RWPE1 (cell line): Measurements from ENCODE around the gene ZCWPW2.

ENCODE experiments used
- CTCF ChIA-PET: fragments of 350-600 bp; sonication (Branson Sonifier 250); formaldehyde crosslinking; extraction: SDS; loops from one replicate; lab custom pipeline; 2021; lab: Yijun Ruan, JAX
- POLR2A ChIA-PET: fragments of 400-600 bp; formaldehyde crosslinking; extraction: SDS; loops from one replicate; lab custom pipeline; 2020; ENCODE audit warnings: antibody characterized with exemption; ENCODE audit not compliant: low non-redundant PET; lab: Yijun Ruan, JAX
- DNase-seq: peaks from one replicate; pipeline ENCODE4 v3.0.0; 2012; ENCODE audit warnings: low spot score
- H3K27ac ChIP-seq: fragments of 450-650 bp; 2 replicates; pipeline ENCODE4 v1.5.1; 2017
- CTCF ChIP-seq: fragments of 450-650 bp; conservative IDR thresholded peaks from 2 replicates; pipeline ENCODE4 v1.5.1; 2017; ENCODE audit warnings: low read depth, mild to moderate bottlenecking

The ZCWPW2 gene

GRCh38 chr3:28485164-28485563 is 136.6 kb downstream of the ZCWPW2 start:
- DNase-seq, result no peak
- POLR2A ChIA-PET, result no interaction called here
- H3K27ac ChIP-seq, result no peak overlapping the region
- TF ChIP-seq CTCF, result no peak
- CTCF ChIA-PET, result no interaction called here

- DNase-seq, result no peak
- no peak for TF ChIP-seq CTCF
- ChIA-PET POLR2A (no interaction called here), CTCF (no interaction called here)
- H3K27ac ChIP-seq, result no peak overlapping the region
Observed at GRCh38 chr3:28495301-28495700, 146.8 kb downstream of the ZCWPW2 start.

DNA sequence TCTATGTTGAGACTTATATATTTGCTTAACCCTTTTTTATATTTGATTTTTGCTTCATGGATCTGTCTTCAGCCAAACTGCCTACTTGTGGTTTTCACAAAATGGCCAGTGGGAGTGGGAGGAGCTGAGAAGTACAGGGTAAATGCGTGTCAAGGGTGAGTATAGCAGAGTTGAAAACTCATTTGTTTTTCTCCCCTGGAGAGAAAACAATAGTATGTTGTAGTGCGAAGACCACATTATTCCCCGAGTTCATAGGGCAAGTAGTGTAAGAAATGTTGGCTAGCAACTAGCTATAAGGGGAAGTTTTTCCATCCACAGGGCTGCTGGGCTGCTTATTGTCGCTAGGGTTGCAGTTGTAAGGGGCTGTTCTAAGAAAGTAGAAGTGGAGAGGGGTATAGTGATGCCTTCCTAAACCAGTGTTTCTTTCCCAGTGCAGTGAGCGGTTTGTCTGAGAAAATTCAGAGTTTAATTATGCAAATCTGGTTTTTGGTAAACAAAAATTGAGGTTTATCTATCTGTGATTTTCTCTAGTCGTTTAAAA is 153.9 kb downstream of the ZCWPW2 start:
- POLR2A ChIA-PET, result no interaction called here
- no peak for DNase-seq
- no peak for TF ChIP-seq CTCF
- H3K27ac ChIP-seq, result no peak overlapping the region
- CTCF ChIA-PET, result no interaction called here

GRCh38 chr3:28504976-28505375 is 156.5 kb downstream of the ZCWPW2 start:
- POLR2A ChIA-PET, result no interaction called here

DNA sequence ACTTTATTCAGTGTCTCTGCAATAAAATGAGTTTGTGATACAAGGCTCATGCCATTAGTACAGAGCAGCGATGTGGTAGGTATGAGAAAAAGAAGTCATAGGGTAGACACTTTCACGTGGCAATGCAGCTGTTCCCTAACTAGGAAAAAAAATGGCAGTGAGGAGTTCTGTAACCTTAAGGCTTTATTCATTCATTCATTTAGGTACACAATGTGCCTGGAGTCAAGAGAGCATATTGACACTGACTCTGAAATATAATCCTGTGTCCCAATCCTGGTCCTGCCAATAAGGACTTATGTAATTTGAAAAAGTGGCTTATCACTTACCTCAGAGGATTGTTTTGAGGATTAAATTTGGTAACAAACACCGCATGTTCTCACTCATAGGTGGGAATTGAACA is 173.1 kb downstream of the ZCWPW2 start:
- no peak for DNase-seq
- no peak overlapping the region for H3K27ac ChIP-seq
- ChIA-PET POLR2A (no interaction called here), CTCF (no interaction called here)
- TF ChIP-seq CTCF, result no peak

More at GRCh38 chr3:28504976-28505375, 156.5 kb downstream of the ZCWPW2 start:
- TF ChIP-seq CTCF, result no peak
- CTCF ChIA-PET, result no interaction called here
- DNase-seq, result no peak
- H3K27ac ChIP-seq, result no peak overlapping the region

DNA sequence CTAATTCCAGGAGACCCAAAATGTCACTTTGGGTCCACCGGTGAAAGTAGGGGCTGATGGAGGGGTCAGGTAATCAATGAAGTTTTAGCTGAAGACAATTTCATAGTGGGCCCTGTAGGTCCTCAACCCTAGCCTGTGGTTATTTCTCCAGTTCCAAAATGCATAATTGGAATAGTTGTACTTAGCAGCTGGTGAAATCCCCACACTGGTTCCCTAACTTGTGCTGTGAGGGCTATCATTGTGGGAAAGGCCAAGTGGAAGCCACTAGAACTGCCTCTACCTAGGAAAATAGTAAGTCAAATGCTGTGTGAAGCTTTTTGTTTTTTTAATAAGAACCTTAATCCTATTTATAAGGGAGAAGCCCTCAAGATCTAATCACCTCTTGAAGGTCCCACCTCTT is 193.8 kb downstream of the ZCWPW2 start:
- no peak overlapping the region for H3K27ac ChIP-seq
- CTCF ChIA-PET, result interaction anchor here (0.6 kb wide), 1 partner anchor 106 kb away, joined by 3 read pairs; no protein-coding TSS in a partner anchor
- DNase-seq, result no peak
- POLR2A ChIA-PET, result no interaction called here
- no peak for TF ChIP-seq CTCF
